Measurements from ENCODE around the gene MAFG. TPM values are rescaled to one million over a fixed set of nuclear protein-coding genes. Genes with fewer than 3 reads are reported as not detected.

The MAFG gene
- total and polyA plus RNA-seq, 2 experiments from 2014 or later: 21.3 to 28.5 TPM

- Histone ChIP-seq H3K79me2 (peaks cover 18% of the 10 kb centered on the region), H3K9me3 (ENCODE audit: low read depth) (no peaks in the 10 kb centered on the region), H3K36me3 (replicated peaks; ENCODE audit: insufficient read depth, low read depth) (no peaks in the 10 kb centered on the region), H3K27ac (no peak overlapping the region), H3K9me2 (replicated peaks; ENCODE audit: insufficient read depth) (no peaks in the 10 kb centered on the region), H2AFZ (no peak overlapping the region), H3K4me3 (no peak overlapping the region), H3K27me3 (no peaks in the 10 kb centered on the region), H3K4me1 (ENCODE audit: insufficient read depth) (peaks cover 22% of the 10 kb centered on the region), H4K20me1 (ENCODE audit: insufficient read depth, poor library complexity, severe bottlenecking) (peaks cover 7% of the 10 kb centered on the region), H3K4me2 (no peak overlapping the region)
- no peak for DNase-seq (ENCODE audit: low spot score)
- TF ChIP-seq EZH2 (IDR thresholded peaks at IDR 0.05; ENCODE audit: borderline replicate concordance): no peak
- no peak for TF ChIP-seq EZH2phosphoT487 (IDR thresholded peaks at IDR 0.05; ENCODE audit: low read depth, severe bottlenecking, unreplicated experiment)
- no peak for TF ChIP-seq CTCF (IDR thresholded peaks at IDR 0.05; ENCODE audit: poor library complexity)
- WGBS (ENCODE audit: low lambda C conversion rate, missing lambda C conversion rate): 96% methylated on average over 16 of the region's 16 CpGs
These were observed 22.1 kb downstream of the MAFG start for GRCh38 chr17:81905424-81905875.

- Histone ChIP-seq H3K27me3 (no peaks in the 10 kb centered on the region), H4K20me1 (ENCODE audit: insufficient read depth, poor library complexity, severe bottlenecking) (peaks cover 4% of the 10 kb centered on the region), H3K4me1 (ENCODE audit: insufficient read depth) (peaks cover 16% of the 10 kb centered on the region), H2AFZ (no peak overlapping the region), H3K4me2 (no peak overlapping the region), H3K36me3 (replicated peaks; ENCODE audit: insufficient read depth, low read depth) (no peaks in the 10 kb centered on the region), H3K79me2 (peaks cover 15% of the 10 kb centered on the region), H3K9me2 (replicated peaks; ENCODE audit: insufficient read depth) (no peaks in the 10 kb centered on the region), H3K9me3 (ENCODE audit: low read depth) (no peaks in the 10 kb centered on the region), H3K4me3 (no peak overlapping the region), H3K27ac (no peak overlapping the region)
- TF ChIP-seq CTCF (IDR thresholded peaks at IDR 0.05; ENCODE audit: poor library complexity) (no peak), EZH2phosphoT487 (IDR thresholded peaks at IDR 0.05; ENCODE audit: low read depth, severe bottlenecking, unreplicated experiment) (no peak), EZH2 (IDR thresholded peaks at IDR 0.05; ENCODE audit: borderline replicate concordance) (no peak)
- DNase-seq (ENCODE audit: low spot score): no peak
- WGBS (ENCODE audit: low lambda C conversion rate, missing lambda C conversion rate): 92% methylated on average over 28 of the region's 28 CpGs
These were observed 22.7 kb downstream of the MAFG start for GRCh38 chr17:81904600-81905423.

GRCh38 chr17:81903896-81904599 lies 23.5 kb downstream of the MAFG start:
- H3K4me2 ChIP-seq: no peak overlapping the region

More at GRCh38 chr17:81903896-81904599, 23.5 kb downstream of the MAFG start:
- WGBS (ENCODE audit: low lambda C conversion rate, missing lambda C conversion rate): 96% methylated on average over 24 of the region's 24 CpGs
- Histone ChIP-seq H3K36me3 (replicated peaks; ENCODE audit: insufficient read depth, low read depth) (no peaks in the 10 kb centered on the region), H3K9me2 (replicated peaks; ENCODE audit: insufficient read depth) (no peaks in the 10 kb centered on the region), H3K27ac (no peak overlapping the region), H3K79me2 (peaks cover 7% of the 10 kb centered on the region), H3K4me3 (no peak overlapping the region), H2AFZ (no peak overlapping the region), H3K4me1 (ENCODE audit: insufficient read depth) (peaks cover 11% of the 10 kb centered on the region), H3K27me3 (no peaks in the 10 kb centered on the region), H3K9me3 (ENCODE audit: low read depth) (no peaks in the 10 kb centered on the region), H4K20me1 (ENCODE audit: insufficient read depth, poor library complexity, severe bottlenecking) (peaks cover 3% of the 10 kb centered on the region)
- no peak for TF ChIP-seq EZH2phosphoT487 (IDR thresholded peaks at IDR 0.05; ENCODE audit: low read depth, severe bottlenecking, unreplicated experiment)
- no peak for TF ChIP-seq CTCF (IDR thresholded peaks at IDR 0.05; ENCODE audit: poor library complexity)
- TF ChIP-seq EZH2 (IDR thresholded peaks at IDR 0.05; ENCODE audit: borderline replicate concordance): no peak
- DNase-seq (ENCODE audit: low spot score): no peak

Measured in hepatocyte (in vitro differentiated cells).